SK-N-SH (cell line): ENCODE data around the gene HDGF. TPM values are rescaled to one million over a fixed set of nuclear protein-coding genes. Genes with fewer than 3 reads are reported as not detected.

Source experiments
- CTCF ChIA-PET: fragments of 300-600, 350-600 bp; formaldehyde crosslinking; extraction: SDS; loops from one replicate; lab custom pipeline; 2021; lab: Yijun Ruan, JAX
- POLR2A ChIA-PET: fragments of 350-600 bp; sonication (Branson Sonifier 250); formaldehyde crosslinking; extraction: SDS; loops from one replicate; lab custom pipeline; 2020; ENCODE audit warnings: antibody characterized with exemption, inconsistent platforms; lab: Yijun Ruan, JAX
- DNase-seq: peaks from one replicate; pipeline ENCODE4 v3.0.0; 2012
- H2AFZ ChIP-seq: fragments of 200-600 bp; sonication (generic); 2 replicates; pipeline ENCODE4 v1.8.1; 2016; ENCODE audit warnings: antibody characterized with exemption, mild to moderate bottlenecking, low read depth
- H3F3A ChIP-seq: fragments of 200-600 bp; sonication (generic); replicated peaks from 2 replicates; pipeline ENCODE3; 2016; ENCODE audit warnings: antibody characterized with exemption, mild to moderate bottlenecking; ENCODE audit not compliant: insufficient read depth
- H3K27ac ChIP-seq, 2 experiments: fragments of 200-500 bp in 1 of 2; fragments of 200-600 bp in 1 of 2; sonication (Bioruptor generic) in 1 of 2; sonication (generic), shearing (Covaris generic) in 1 of 2; 2 replicates each; pipeline versions ENCODE4 v1.5.1 to v1.6.1; 2014 to 2016; ENCODE audit warnings: low read depth in 2 of 2, inconsistent platforms in 1 of 2, low read length in 1 of 2, mild to moderate bottlenecking in 1 of 2, mixed read lengths in 1 of 2
- H3K27me3 ChIP-seq: fragments of 200-600 bp; sonication (generic), shearing (Covaris generic); 2 replicates; pipeline ENCODE4 v1.6.1; 2016; ENCODE audit warnings: mixed run types; ENCODE audit not compliant: insufficient read depth
- H3K36me3 ChIP-seq, 2 experiments: fragments of 200-500 bp in 1 of 2; fragments of 200-600 bp in 1 of 2; sonication (Bioruptor generic) in 1 of 2; sonication (generic) in 1 of 2; replicated peaks in 1 of 2; 2 replicates each; pipeline versions ENCODE3 to v1.5.1; 2014 to 2016; ENCODE audit warnings: low read length in 1 of 2, mild to moderate bottlenecking in 1 of 2; ENCODE audit not compliant: insufficient read depth in 2 of 2, control insufficient read depth in 1 of 2
- H3K4me1 ChIP-seq, 2 experiments: fragments of 200-500 bp in 1 of 2; fragments of 200-600 bp in 1 of 2; sonication (Bioruptor generic) in 1 of 2; sonication (generic), shearing (Covaris generic) in 1 of 2; 2 replicates each; pipeline versions ENCODE4 v1.5.1 to v1.6.1; 2014 to 2016; ENCODE audit warnings: low read depth in 1 of 2, low read length in 1 of 2, mixed run types in 1 of 2; ENCODE audit not compliant: insufficient read depth in 2 of 2, control insufficient read depth in 1 of 2
- H3K4me2 ChIP-seq: fragments of 200-600 bp; sonication (generic), shearing (Covaris generic); 2 replicates; pipeline ENCODE4 v1.6.1; 2017; ENCODE audit warnings: mixed run types
- H3K4me3 ChIP-seq, 2 experiments: fragments of 200-500 bp in 1 of 2; fragments of 200-600 bp in 1 of 2; sonication (Bioruptor generic) in 1 of 2; sonication (generic), shearing (Covaris generic) in 1 of 2; 2 replicates each; pipeline versions ENCODE4 v1.5.1 to v1.8.1; 2014 to 2016; ENCODE audit warnings: low read depth in 2 of 2, inconsistent platforms in 1 of 2, low read length in 1 of 2, mild to moderate bottlenecking in 1 of 2, mixed read lengths in 1 of 2, moderate library complexity in 1 of 2
- H3K79me2 ChIP-seq: fragments of 200-600 bp; sonication (generic); 2 replicates; pipeline ENCODE4 v1.8.1; 2017; ENCODE audit warnings: mild to moderate bottlenecking; ENCODE audit not compliant: insufficient read depth
- H3K9ac ChIP-seq: fragments of 200-600 bp; sonication (generic); 2 replicates; pipeline ENCODE4 v1.6.1; 2017; ENCODE audit warnings: mixed run types
- H3K9me2 ChIP-seq: fragments of 200-600 bp; sonication (generic); 2 replicates; pipeline ENCODE4 v1.6.1; 2017; ENCODE audit warnings: mixed run types
- H3K9me3 ChIP-seq: fragments of 200-600 bp; sonication (generic); 2 replicates; pipeline ENCODE4 v1.6.1; 2017; ENCODE audit warnings: mixed run types, mild to moderate bottlenecking, moderate library complexity
- H4K20me1 ChIP-seq: fragments of 200-600 bp; sonication (generic); 2 replicates; pipeline ENCODE4 v1.6.1; 2017; ENCODE audit warnings: mild to moderate bottlenecking, mixed run types; ENCODE audit not compliant: insufficient read depth
- EP300 ChIP-seq, 2 experiments: IDR thresholded peaks; 2 replicates each; pipeline versions ENCODE4 v1.4.0 to v1.6.1; 2012; ENCODE audit warnings: borderline replicate concordance in 1 of 2, low read depth in 1 of 2, low read length in 1 of 2
- GABPA ChIP-seq: IDR thresholded peaks from 2 replicates; pipeline ENCODE4 v1.4.0; 2012; ENCODE audit warnings: low read depth, mild to moderate bottlenecking
- JUND ChIP-seq: IDR thresholded peaks from 2 replicates; pipeline ENCODE4 v1.4.0; 2012
- MEF2A ChIP-seq: IDR thresholded peaks from 2 replicates; pipeline ENCODE4 v1.4.0; 2012; ENCODE audit warnings: low read depth, borderline replicate concordance
- NFIC ChIP-seq: IDR thresholded peaks from 2 replicates; pipeline ENCODE4 v1.4.0; 2012; ENCODE audit warnings: borderline replicate concordance
- NRF1 ChIP-seq: IDR thresholded peaks from 2 replicates; pipeline ENCODE4 v1.6.1; 2012; ENCODE audit warnings: low read depth, mild to moderate bottlenecking, low read length
- RAD21 ChIP-seq: IDR thresholded peaks from 2 replicates; pipeline ENCODE4 v1.6.1; 2012; ENCODE audit warnings: mild to moderate bottlenecking, low read length
- RXRA ChIP-seq: IDR thresholded peaks from 2 replicates; pipeline ENCODE4 v1.4.0; 2012; ENCODE audit warnings: low read depth, mild to moderate bottlenecking, borderline replicate concordance
- SIN3A ChIP-seq: IDR thresholded peaks from 2 replicates; pipeline ENCODE4 v1.6.1; 2012; ENCODE audit warnings: low read depth, mild to moderate bottlenecking, low read length, moderate library complexity, borderline replicate concordance
- TAF1 ChIP-seq: IDR thresholded peaks from 2 replicates; pipeline ENCODE4 v1.6.1; 2012; ENCODE audit warnings: low read depth, mild to moderate bottlenecking, low read length, moderate library complexity, borderline replicate concordance
- YY1 ChIP-seq: IDR thresholded peaks from 2 replicates; pipeline ENCODE4 v1.4.0; 2012; ENCODE audit warnings: low read depth, mild to moderate bottlenecking
- WGBS: methylation state at CpG from one replicate; pipeline ENCODE4 v1.1.6; 2017; ENCODE audit warnings: low lambda C conversion rate; 5-methylcytosine and 5-hydroxymethylcytosine counted together
- polyA plus RNA-seq, 3 experiments: library from polyadenylated mRNA; depleted of rRNA; stranded (reverse); fragments of >200 nt; gene quantifications; 2 replicates each; pipeline ENCODE4 v1.2.3, GENCODE V29; 2012
- TF ChIP-seq, protein P1 (sequence below): IDR thresholded peaks from 2 replicates; pipeline ENCODE4 v1.4.0; 2012; ENCODE audit warnings: low read depth, borderline replicate concordance
- TF ChIP-seq, protein P2 (sequence below): IDR thresholded peaks from 2 replicates; pipeline ENCODE4 v1.4.0; 2012; ENCODE audit warnings: low read depth
- TF ChIP-seq, protein P3 (sequence below): IDR thresholded peaks from 2 replicates; pipeline ENCODE4; 2012
- TF ChIP-seq, protein P4 (sequence below): IDR thresholded peaks from 2 replicates; pipeline ENCODE4 v1.4.0; 2012; ENCODE audit warnings: low read depth, borderline replicate concordance

The HDGF gene
- polyA plus RNA-seq, 1 of the 3 experiments (the other 2 are of a cell fraction): 152 TPM

DNA sequence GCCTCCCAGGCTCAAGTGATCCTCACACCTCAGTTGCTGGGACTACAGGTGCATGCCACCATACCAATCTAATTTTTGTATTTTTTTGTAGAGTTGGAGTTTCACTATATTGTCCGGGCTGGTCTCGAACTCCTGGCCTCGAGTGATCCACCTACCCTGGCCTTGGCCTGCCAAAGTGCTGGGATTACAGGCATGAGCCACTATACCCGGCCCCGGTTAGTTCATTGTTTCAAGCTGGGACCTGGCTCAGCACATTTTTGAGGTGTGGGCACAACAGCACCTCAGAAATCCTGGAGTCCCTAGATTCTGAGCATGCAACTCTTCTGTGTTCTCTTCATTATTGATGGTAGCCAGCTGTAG, 43.9 kb upstream of the HDGF start:
- Histone ChIP-seq H3K27me3 (no peaks in the 10 kb centered on the region), H3K36me3 (peaks cover 60 to 85% of the 10 kb centered on the region in 2 experiments), H4K20me1 (peaks cover 26% of the 10 kb centered on the region), H3K9ac (no peak overlapping the region), H3K9me3 (no peaks in the 10 kb centered on the region), H2AFZ (no peak overlapping the region), H3K4me1 (peaks cover under 1 to 39% of the 10 kb centered on the region in 2 experiments; a peak in 2 of 4 replicates), H3K79me2 (peaks cover 1% of the 10 kb centered on the region; the same call in 1 of the 2 replicates), H3K4me3 (no peak overlapping the region), H3K4me2 (no peak overlapping the region), H3F3A (peaks cover 18% of the 10 kb centered on the region), H3K9me2 (no peaks in the 10 kb centered on the region), H3K27ac (peak overlapping the region in 1 of 2 experiments; percentile 85; a peak in 2 of 4 replicates)
- 93% methylated on average over 5 of the region's 5 CpGs for WGBS
- DNase-seq: no peak
- POLR2A ChIA-PET: interaction anchor here (1.2 to 2.9 kb wide), 2 partner anchors 22 to 65 kb away, joined by 4 to 12 read pairs; partner anchors contain the start of gene NTRK1
- CTCF ChIA-PET: interaction anchor here (1.5 to 16.9 kb wide), 11 partner anchors 13 to 132 kb away, joined by 4 to 566 read pairs (median 39); partner anchors contain the start of genes INSRR, ISG20L2, METTL25B and MRPL24
- no peak for TF ChIP-seq SIN3A
- TF ChIP-seq YY1: no peak
- no peak for TF ChIP-seq TAF1
- TF ChIP-seq JUND: no peak

DNA sequence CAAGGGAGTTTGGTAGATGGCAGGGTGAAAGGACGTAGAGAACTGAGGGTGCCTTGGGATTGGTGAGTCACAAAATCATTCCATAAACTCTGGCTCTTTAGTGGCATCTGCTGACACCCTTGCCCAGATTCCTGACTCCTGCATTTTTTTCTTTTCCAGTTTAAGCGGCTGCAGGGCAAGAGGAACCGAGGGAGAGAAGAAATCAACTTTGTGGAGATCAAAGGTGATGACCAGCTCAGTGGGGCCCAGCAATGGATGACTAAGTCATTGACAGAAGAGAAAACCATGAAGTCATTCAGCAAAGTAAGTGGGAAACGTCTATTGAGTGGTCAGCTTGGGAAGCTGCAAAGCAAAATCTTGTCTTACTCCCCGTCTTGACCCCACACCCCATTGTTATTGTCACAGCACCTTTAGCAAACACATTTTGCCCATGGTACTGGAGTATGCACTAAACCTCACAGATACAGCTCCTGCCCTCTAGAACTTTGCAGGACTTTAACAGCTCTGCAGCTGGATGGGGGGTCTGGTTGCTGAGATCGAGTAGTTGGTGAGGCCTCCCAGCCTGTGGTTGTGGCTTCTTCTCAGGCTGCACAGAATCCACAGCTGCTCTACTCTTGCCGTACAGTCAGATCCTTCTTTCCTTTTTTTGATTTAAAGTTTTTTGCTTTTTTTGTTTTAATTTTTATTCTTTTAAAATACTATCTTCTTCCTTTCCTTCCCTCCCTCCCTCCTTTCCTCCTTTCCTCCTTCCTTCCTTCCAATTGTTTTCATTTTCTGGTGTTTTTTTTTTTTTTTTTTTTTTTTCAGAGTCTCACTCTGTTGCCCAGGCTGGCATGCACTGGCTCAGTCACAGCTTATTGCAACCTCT, 43.3 kb upstream of the HDGF start:
- 78% methylated on average over 7 of the region's 7 CpGs for WGBS
- no peaks in the 10 kb centered on the region for H3K9me2 ChIP-seq
- TF ChIP-seq GABPA (no peak), NFIC (no peak), MEF2A (no peak), JUND (no peak), NRF1 (no peak), RXRA (no peak), RAD21 (no peak), TAF1 (no peak), EP300 (IDR thresholded peaks at IDR 0.05; ENCODE audit: borderline replicate concordance in 1 of 2, low read depth in 1 of 2, low read length in 1 of 2) (no peak)
- TF ChIP-seq, protein P1, sequence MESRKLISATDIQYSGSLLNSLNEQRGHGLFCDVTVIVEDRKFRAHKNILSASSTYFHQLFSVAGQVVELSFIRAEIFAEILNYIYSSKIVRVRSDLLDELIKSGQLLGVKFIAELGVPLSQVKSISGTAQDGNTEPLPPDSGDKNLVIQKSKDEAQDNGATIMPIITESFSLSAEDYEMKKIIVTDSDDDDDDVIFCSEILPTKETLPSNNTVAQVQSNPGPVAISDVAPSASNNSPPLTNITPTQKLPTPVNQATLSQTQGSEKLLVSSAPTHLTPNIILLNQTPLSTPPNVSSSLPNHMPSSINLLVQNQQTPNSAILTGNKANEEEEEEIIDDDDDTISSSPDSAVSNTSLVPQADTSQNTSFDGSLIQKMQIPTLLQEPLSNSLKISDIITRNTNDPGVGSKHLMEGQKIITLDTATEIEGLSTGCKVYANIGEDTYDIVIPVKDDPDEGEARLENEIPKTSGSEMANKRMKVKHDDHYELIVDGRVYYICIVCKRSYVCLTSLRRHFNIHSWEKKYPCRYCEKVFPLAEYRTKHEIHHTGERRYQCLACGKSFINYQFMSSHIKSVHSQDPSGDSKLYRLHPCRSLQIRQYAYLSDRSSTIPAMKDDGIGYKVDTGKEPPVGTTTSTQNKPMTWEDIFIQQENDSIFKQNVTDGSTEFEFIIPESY: no peak
- TF ChIP-seq, protein P2, sequence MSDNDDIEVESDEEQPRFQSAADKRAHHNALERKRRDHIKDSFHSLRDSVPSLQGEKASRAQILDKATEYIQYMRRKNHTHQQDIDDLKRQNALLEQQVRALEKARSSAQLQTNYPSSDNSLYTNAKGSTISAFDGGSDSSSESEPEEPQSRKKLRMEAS: no peak
- TF ChIP-seq, protein P3, sequence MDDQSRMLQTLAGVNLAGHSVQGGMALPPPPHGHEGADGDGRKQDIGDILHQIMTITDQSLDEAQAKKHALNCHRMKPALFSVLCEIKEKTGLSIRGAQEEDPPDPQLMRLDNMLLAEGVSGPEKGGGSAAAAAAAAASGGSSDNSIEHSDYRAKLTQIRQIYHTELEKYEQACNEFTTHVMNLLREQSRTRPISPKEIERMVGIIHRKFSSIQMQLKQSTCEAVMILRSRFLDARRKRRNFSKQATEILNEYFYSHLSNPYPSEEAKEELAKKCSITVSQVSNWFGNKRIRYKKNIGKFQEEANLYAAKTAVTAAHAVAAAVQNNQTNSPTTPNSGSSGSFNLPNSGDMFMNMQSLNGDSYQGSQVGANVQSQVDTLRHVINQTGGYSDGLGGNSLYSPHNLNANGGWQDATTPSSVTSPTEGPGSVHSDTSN: no peak
- TF ChIP-seq, protein P4, sequence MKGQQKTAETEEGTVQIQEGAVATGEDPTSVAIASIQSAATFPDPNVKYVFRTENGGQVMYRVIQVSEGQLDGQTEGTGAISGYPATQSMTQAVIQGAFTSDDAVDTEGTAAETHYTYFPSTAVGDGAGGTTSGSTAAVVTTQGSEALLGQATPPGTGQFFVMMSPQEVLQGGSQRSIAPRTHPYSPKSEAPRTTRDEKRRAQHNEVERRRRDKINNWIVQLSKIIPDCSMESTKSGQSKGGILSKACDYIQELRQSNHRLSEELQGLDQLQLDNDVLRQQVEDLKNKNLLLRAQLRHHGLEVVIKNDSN: no peak
- no peak overlapping the region for H3K4me2 ChIP-seq
- H3K27me3 ChIP-seq: no peaks in the 10 kb centered on the region
- CTCF ChIA-PET: interaction anchor here (0.7 to 16.9 kb wide), 8 partner anchors 12 to 133 kb away, joined by 3 to 566 read pairs (median 84); partner anchors contain the start of genes INSRR, ISG20L2, METTL25B and NTRK1
- H3K4me1 ChIP-seq: peaks cover 0 to 33% of the 10 kb centered on the region in 2 experiments; a peak in 2 of 4 replicates
- H3K36me3 ChIP-seq: peaks cover 61 to 79% of the 10 kb centered on the region in 2 experiments
- no peaks in the 10 kb centered on the region for H3K9me3 ChIP-seq
- H3K9ac ChIP-seq: no peak overlapping the region
- no peak overlapping the region for H3K4me3 ChIP-seq
- POLR2A ChIA-PET: interaction anchor here (1.2 kb wide), 1 partner anchor 66 kb away, joined by 4 read pairs; the partner anchor contains the start of gene NTRK1
- H3K27ac ChIP-seq: peak overlapping the region in 1 of 2 experiments; percentile 85; a peak in 2 of 4 replicates
- H3K79me2 ChIP-seq: peaks cover 7% of the 10 kb centered on the region
- peaks cover 26% of the 10 kb centered on the region for H4K20me1 ChIP-seq
- H2AFZ ChIP-seq: no peak overlapping the region
- no peak for DNase-seq
- H3F3A ChIP-seq: peaks cover 15% of the 10 kb centered on the region
